Measurements from ENCODE around the gene FGF19.
A peak's percentile ranks its signal among the peaks of the same experiment; 100 is the strongest.

The FGF19 gene

DNA sequence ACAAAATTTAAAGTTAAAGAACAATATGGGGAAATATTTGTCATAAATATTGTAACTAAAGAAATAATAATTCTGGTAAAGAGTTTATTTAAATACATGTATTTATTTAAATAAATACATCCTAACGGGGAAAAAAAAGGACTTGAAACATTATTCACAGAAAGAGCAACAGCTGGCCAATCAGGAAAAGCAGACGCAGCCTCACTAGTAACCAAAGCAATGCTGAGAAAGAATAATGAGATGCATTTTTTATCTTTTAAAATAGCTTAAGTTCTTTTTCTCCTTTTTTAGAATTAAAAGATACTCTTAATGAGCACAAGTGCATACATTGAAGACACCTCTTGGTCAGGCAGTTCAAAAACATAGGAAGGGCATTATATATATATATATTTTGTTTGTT is 26.1 kb downstream of the FGF19 start:
- Histone ChIP-seq H3K9ac (ENCODE audit: low read depth, low read length) (no peak overlapping the region), H3K79me2 (ENCODE audit: insufficient read depth, low read length) (peaks cover 24% of the 10 kb centered on the region), H4K20me1 (ENCODE audit: insufficient read depth, low read length) (peaks cover 11% of the 10 kb centered on the region), H3K36me3 (ENCODE audit: insufficient read depth, low read length) (peaks cover 6% of the 10 kb centered on the region), H3K4me3 (ENCODE audit: low read depth in 1 of 2, low read length in 2 of 2) (no peak overlapping the region), H3K4me2 (ENCODE audit: insufficient read depth, low read length) (no peak overlapping the region), H3K27me3 (ENCODE audit: insufficient read depth, low read length, poor library complexity) (no peaks in the 10 kb centered on the region), H3K9me3 (ENCODE audit: insufficient read depth, low read length, severe bottlenecking) (no peaks in the 10 kb centered on the region), H2AFZ (ENCODE audit: low read depth, low read length) (no peak overlapping the region), H3K27ac (ENCODE audit: low read length) (no peak overlapping the region), H3K4me1 (ENCODE audit: insufficient read depth, low read length) (peaks cover 25% of the 10 kb centered on the region)
- no peak for ATAC-seq (ENCODE audit: insufficient read depth, low read depth)
- no peak for DNase-seq
- TF ChIP-seq EZH2 (IDR thresholded peaks at IDR 0.05; ENCODE audit: borderline replicate concordance, low read depth, low read length, severe bottlenecking) (no peak), CTCF (IDR thresholded peaks at IDR 0.05; ENCODE audit: borderline replicate concordance, extremely low read depth, low read length, poor library complexity, severe bottlenecking) (no peak)

DNA sequence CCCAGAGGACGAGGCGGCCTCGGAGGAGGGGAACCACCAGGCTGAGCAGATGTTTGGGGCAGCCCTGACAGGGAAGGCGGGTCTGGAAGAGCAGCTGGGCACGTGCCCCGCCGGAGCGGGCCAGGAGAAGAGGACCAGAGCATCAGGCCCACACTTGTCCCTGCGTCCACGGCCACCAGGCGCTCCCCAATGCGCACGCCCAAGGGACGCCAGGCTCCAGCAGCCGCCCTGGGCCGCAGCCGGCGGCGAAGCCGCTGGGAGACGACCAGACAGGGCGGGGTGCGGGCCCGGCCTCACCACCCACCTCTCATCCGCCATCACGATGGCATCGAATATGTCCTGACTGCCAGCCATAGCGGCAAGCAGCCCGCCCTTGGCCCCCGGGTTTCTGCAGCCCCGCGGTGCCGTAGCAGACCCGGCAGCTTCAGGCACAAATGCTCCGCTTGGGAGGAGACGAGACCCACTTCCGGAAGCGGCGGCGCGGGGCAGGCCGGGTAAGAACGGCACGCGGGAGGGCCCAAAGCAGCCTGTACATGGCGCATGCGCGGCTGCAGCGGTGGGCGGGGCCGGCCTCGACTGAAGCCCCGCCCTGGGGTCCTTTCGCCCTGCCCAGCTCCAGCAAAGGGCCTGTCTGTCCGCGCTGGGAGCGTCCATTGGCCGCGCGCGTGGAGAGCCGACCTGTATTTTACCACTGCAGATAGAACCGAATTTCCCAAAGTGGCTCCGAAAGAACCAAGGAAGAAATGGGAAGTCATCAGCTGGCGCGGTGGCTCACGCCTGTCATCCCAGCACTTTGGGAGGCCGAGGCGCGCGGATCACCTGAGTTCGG is 28.7 kb downstream of the FGF19 start, which contains the start of gene LTO1:
LTO1 (minus strand) TSS at position 468 of the 829 bp plus-strand sequence; CDS start at position 354, 114 bp downstream.
- peaks cover 32% of the 10 kb centered on the region for H3K4me1 ChIP-seq (ENCODE audit: insufficient read depth, low read length)
- ATAC-seq (ENCODE audit: insufficient read depth, low read depth) (peak; percentile 94), DNase-seq (peak; percentile 92)
- peak within 1 kb of the TSS; percentile 83 for H3K9ac ChIP-seq (ENCODE audit: low read depth, low read length)
- peak within 1 kb of the TSS; percentile 77 for H3K27ac ChIP-seq (ENCODE audit: low read length)
- peaks cover 27% of the 10 kb centered on the region for H3K79me2 ChIP-seq (ENCODE audit: insufficient read depth, low read length)
- peak within 1 kb of the TSS; percentile 89 for H2AFZ ChIP-seq (ENCODE audit: low read depth, low read length)
- peaks cover 18% of the 10 kb centered on the region for H4K20me1 ChIP-seq (ENCODE audit: insufficient read depth, low read length)
- H3K9me3 ChIP-seq (ENCODE audit: insufficient read depth, low read length, severe bottlenecking), result no peaks in the 10 kb centered on the region
- peaks cover 30% of the 10 kb centered on the region for H3K36me3 ChIP-seq (ENCODE audit: insufficient read depth, low read length)
- H3K4me3 ChIP-seq (ENCODE audit: low read depth in 1 of 2, low read length in 2 of 2), result peak within 1 kb of the TSS; percentile 70 to 80; a peak in 3 of 4 replicates
- H3K4me2 ChIP-seq (ENCODE audit: insufficient read depth, low read length), result peak within 1 kb of the TSS; percentile 78
- no peaks in the 10 kb centered on the region for H3K27me3 ChIP-seq (ENCODE audit: insufficient read depth, low read length, poor library complexity)
- no peak for TF ChIP-seq CTCF (IDR thresholded peaks at IDR 0.05; ENCODE audit: borderline replicate concordance, extremely low read depth, low read length, poor library complexity, severe bottlenecking)
- no peak for TF ChIP-seq EZH2 (IDR thresholded peaks at IDR 0.05; ENCODE audit: borderline replicate concordance, low read depth, low read length, severe bottlenecking)

DNA sequence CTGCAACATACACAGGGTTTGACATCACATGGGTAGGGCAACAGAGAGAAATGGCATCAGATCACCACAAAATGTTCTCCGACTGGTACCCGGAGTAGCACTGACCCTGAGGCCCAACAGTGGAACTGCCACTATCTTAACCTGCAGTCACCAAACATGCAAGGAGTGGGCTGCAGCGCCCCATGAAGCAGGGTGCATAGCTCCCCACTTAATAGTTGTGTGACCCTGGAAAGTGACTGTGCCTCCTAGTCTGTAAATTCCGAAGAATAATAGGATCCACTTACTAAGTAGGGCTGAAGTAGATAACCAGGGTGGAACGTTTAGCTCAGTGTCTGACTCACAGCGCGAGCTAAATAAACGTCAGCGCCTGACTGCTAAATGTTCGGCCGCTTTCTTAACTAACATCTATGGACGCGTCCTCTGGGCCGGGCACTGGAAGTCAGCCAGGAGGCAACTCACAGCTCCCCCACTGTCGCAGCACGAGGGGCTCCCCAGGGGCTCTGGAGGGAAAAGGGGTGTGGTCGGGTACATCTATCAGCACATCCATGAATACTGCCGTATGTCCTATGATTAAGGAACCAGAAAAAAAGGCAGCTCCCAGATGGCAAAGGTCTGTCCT is 29.4 kb downstream of the FGF19 start:
- Histone ChIP-seq H2AFZ (ENCODE audit: low read depth, low read length) (peak overlapping the region; percentile 89), H3K4me1 (ENCODE audit: insufficient read depth, low read length) (peaks cover 34% of the 10 kb centered on the region), H3K9me3 (ENCODE audit: insufficient read depth, low read length, severe bottlenecking) (no peaks in the 10 kb centered on the region), H3K36me3 (ENCODE audit: insufficient read depth, low read length) (peaks cover 38% of the 10 kb centered on the region), H3K27me3 (ENCODE audit: insufficient read depth, low read length, poor library complexity) (no peaks in the 10 kb centered on the region), H4K20me1 (ENCODE audit: insufficient read depth, low read length) (peaks cover 25% of the 10 kb centered on the region), H3K79me2 (ENCODE audit: insufficient read depth, low read length) (peaks cover 29% of the 10 kb centered on the region), H3K4me2 (ENCODE audit: insufficient read depth, low read length) (peak overlapping the region; percentile 78), H3K4me3 (ENCODE audit: low read depth in 1 of 2, low read length in 2 of 2) (peak overlapping the region; percentile 70 to 80; a peak in 3 of 4 replicates), H3K9ac (ENCODE audit: low read depth, low read length) (peak overlapping the region; percentile 83), H3K27ac (ENCODE audit: low read length) (peak overlapping the region; percentile 77)
- ATAC-seq (ENCODE audit: insufficient read depth, low read depth), result no peak; the same call in 2 of the 3 replicates
- no peak for TF ChIP-seq CTCF (IDR thresholded peaks at IDR 0.05; ENCODE audit: borderline replicate concordance, extremely low read depth, low read length, poor library complexity, severe bottlenecking)
- no peak for TF ChIP-seq EZH2 (IDR thresholded peaks at IDR 0.05; ENCODE audit: borderline replicate concordance, low read depth, low read length, severe bottlenecking)
- DNase-seq, result peak; percentile 25
